G401.6 (cell line): ENCODE measurements around the gene UGT3A1.

Experiments
- FAIRE-seq: peaks from 2 replicates; lab custom pipeline; 2012; peaks lifted over from hg19 to GRCh38; lab: Jason Lieb, UNC

Gene UGT3A1

DNA sequence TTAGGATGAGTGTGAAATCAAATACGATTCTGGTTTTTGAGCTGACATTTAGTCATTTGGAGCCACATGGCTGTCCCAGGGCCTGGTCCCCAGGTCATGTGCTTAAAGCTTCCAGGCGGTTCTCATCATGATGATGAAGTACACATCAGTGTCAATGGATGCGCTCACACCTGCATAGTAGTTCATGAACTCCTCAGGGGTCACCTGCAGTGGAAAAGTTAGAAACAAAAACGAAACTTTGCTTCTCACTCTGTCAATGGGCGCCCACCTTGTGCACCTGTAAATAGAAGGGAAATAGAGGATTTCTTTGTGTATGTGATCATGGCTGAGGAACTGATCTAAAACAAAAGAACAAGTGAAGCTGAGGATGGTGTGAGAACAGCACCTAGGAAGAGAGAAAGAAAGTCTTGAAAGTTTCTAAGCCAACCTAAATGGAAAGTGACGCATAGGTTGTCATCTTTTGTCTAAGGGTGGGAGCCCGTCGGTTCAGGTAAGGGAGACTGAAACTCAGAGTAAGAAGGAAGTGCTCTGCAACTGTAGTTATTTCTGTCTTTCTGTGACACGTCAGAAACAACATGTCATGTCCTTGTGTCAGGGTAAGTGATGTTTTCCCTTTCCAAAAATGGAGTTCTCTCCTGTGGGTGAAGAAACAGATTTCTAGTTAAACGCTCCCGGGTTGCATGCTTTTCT is 86.6 kb downstream of the UGT3A1 start:
- no peak for FAIRE-seq

DNA sequence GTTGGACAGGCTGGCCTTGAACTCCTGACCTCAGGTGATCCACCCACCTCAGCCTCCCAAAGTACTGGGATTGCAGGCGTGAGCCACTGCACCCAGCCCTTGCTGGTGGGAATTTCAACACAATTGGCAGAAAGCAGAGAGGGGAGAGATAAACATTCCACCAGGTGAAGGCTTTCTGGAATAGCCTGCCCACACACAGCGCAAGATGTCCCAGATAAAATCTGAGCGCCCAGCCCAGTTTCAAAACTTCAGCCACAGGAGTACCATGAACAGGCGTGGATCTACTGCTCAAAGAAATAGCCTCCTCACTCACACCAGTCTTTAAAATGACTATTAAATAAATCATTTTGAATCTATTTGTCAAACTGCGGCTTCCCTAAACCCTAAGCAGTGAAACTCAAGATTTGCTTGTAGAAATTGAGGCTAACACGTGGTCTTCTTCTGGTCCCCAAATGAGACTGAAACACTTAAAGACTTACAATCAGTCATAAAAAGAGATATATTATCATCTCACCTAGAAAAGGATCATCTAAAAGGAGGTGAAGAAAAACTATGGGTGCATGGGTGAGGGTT is 87.5 kb downstream of the UGT3A1 start:
- FAIRE-seq = no peak

DNA sequence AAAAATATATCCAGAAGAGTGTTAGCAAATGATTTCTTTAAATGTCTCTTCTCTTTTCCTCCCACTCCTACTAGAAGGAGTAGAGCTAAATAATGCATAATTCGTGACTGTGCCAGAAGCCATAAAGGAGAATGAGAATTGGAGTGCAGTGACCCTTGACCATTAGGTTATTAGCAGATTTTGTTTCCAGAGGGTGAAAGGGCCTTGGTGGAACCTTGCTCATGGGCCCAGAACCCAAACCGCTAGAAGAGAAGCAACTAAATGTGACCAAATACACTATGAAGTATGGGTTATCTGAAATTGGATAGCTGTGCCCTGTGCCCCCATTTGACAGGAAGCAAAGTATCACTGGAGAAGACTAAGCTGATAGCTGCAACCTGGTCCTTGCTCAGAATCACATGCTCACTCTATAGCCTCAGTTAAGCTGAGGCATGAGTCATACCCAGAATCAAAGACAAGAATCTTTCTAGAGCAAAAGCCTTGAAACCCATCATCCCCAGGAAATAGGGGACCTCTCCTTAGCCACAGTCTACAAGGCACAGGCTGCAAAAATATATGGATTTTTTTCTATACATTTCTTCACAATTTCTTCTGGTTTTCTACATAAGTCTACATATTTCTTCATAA is 89.0 kb downstream of the UGT3A1 start:
- FAIRE-seq = no peak
